NCI-H748 (cell line): ENCODE results near the gene DPAGT1.
"Not testable (repeated sequence)": the region's sequence is repeated elsewhere in the genome, so short reads cannot be mapped to it uniquely, and the experiment has no call there.

Experiments
- DNase-seq: peaks from one replicate; lab custom pipeline; 2025; ENCODE audit not compliant: unreplicated experiment; lab: John Stamatoyannopoulos, UW

Gene DPAGT1

DNA sequence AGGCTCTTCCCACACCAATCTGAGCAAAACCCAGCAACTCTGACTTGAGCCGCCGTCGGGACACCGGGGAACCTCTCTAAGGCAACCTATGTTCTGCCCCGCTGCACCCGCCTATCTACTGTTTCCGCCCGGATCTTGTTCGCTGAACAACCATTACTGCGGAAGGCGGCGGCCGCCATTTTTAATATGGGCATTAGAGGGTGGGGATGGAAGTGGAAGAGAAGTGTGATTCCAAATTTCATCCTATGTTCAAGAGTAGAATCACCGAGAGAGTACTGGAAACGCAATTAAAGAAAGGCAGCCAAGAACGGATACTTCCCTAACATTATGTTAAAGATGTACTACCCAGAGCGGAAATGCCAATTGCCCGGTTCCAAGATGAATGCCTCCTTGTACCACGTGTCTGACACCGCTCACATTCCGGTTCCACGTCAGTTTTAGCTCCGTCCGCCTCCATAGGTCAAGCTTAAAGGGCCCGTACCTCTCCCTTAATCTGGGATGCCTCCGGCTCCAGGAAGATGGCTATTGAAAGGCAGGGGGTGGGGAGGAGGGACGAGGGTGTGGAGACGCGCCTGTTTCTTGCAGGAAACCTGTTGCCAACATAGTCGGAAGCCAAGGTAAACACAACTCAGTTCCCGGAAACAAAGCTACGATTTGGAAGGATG lies at the start of gene DPAGT1:
TSS of gene DPAGT1 (minus strand) at position 95 of the 665 bp plus-strand sequence. CDS start 198 bp downstream, outside the sequence.
- peak; percentile 96 for DNase-seq

GRCh38 chr11:119149786-119150275 lies 48.2 kb upstream of the DPAGT1 start:
- no peak for DNase-seq

DNA sequence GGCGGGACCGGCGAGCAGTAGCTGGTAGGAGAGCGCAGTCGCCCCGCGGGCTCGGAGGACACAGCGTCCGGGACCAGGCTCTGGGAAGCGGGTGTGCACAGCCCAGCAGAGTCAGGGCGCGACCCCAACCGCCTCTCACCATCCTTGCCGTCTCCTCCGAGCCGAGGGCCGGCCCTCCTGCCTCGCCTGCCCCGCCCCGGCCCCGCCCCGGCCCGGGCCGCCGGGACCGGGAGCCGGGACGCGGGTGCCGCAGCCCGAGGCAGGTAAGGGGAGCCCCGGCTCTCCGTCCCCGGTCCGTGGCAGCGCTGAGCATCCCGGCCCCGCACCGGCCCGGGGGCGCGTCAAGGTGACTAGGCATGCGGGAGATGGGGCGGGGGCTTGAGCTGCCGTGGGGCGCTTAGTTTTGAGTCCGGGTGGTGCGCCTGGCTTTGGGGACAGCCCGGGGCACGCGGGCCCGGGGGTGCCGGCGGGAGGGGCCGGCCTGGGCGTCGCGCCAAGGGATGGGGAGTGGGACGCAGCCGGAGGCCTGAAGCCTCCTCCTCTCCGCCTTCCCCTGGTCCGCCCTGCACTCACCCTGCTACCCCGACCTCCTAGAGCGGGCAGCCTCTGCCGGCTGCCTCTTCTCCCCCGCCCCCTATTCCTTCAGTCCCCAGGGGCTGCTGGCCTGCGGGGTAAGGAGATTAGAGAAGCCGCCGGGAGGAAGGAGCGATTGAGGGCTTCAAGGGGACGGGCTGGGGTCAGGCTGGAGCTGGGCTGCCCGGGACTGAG lies 47.5 kb upstream of the DPAGT1 start, which contains the start of gene ABCG4:
TSS of gene ABCG4 (plus strand) at position 35 of the 768 bp plus-strand sequence. CDS start 914 bp downstream, outside the sequence.
- DNase-seq = peak; percentile 40

DNA sequence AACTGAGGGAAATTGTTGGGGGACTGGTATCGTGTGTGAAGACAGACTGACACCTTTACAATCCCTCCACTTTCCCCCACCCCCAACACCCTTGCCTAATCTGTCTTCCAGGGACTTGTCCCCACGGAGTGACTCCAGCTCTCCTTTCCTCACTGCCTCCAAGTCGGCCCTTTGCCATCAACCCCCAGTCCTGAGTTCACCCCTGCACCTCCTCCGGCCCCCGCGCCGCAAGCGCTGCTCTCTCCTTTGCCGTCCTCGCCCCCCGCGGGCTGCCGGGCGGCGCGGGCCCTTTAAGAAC lies 47.0 kb upstream of the DPAGT1 start:
- no peak for DNase-seq

DNA sequence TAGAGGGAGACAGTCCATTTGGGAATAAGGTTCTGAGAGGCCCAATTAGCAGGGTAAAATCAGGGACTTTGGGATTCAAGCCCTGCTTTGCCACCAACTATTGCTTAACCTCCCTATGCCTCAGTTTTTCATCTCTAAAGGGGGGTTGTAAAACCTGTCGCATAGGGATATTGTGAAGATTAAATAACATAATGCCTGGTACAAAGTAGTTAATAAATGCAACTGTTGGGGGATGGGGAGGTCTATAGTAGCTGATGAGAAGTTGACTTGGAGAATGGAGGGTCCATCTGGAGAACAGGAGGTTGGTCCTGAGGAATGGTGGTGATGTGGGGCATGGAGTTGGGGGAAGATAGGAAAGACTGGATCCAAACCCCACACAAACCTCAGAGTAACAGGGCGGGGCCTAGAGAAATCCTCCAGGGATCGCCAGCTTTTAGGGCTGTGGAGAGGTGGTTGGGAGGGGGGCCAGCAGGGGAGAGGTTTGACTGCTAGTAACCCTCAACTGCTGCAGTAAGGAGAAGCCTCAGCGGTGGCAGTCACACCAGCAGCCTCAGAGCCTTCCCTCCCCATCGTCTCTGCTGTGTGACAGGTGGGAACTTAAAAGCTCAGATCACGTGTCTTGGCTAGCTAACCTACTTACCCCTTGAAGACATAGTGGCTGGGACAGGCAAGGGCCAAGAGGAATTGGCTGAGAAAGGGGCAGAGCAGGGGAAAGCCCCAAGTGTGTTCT lies 46.1 kb upstream of the DPAGT1 start:
- DNase-seq = peak; percentile 6

GRCh38 chr11:119145551-119145950 lies 43.9 kb upstream of the DPAGT1 start:
- DNase-seq = no peak

- peak; percentile 76 for DNase-seq
Measured at GRCh38 chr11:119144825-119145486, 43.3 kb upstream of the DPAGT1 start.

DNA sequence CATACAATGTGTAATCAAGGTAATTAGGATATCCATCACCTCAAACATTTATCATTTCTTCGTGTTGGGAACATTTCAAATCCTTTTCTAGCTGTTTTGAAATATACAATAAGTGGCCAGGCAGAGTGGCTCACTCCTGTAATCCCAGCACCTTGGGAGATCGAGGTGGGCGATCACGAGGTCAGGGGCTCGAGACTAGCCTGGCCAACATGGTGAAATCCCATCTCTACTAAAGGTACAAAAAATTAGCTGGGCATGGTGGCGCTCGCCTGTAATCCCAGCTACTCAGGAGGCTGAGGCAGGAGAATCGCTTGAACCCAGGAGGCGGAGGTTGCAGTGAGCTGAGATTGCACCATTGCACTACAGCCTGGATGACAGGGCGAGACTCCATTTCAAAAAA lies 37.6 kb upstream of the DPAGT1 start:
- not testable (repeated sequence) for DNase-seq

- DNase-seq = no peak
Measured at GRCh38 chr11:119134389-119134978, 32.8 kb upstream of the DPAGT1 start.

GRCh38 chr11:119130662-119131061 lies 29.0 kb upstream of the DPAGT1 start:
- no peak for DNase-seq

DNA sequence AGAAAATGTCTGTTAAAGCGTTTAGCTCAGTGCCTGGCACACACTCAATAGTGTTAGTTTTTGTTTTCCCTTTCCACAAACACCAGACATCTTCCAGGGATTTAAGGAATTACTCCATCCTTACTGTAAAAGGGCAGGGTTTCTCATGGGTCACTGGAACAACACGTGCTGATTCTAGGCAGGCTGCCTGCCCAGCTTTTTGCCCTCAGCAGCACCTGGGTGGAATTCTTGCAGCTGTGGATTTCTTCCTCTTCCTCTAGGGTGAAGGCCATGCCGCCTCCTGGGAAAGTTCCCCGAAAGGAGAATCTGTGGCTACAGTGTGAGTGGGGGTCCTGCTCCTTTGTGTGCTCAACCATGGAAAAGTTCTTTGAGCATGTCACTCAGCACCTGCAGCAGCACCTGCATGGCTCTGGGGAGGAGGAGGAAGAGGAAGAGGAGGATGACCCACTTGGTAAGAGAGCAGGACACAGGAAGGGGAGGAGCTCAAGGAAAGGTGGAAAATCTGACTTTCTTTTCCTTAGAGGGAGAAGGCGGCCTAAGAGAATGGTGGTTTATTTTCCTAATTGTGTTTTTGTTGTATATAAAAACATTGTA lies 25.1 kb upstream of the DPAGT1 start:
- DNase-seq = no peak

DNA sequence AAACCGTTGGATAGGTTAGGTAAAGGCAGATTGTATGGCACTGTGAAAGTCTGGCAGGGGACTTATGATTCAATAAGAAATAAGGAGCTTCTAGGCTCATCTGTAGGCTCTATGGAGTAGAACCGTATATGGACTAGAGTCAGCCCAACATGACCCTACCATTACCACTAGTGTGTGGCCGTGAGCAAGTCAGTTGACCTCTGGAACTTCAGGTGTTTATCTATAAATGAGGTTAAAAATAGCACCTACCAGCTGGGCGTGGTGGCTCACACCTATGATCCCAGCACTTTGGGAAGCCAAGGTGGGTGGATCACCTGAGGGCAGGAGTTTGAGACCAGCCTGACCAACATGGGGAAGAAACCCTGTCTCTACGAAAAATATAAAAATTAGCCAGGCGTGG lies 24.2 kb upstream of the DPAGT1 start:
- DNase-seq = no peak

DNA sequence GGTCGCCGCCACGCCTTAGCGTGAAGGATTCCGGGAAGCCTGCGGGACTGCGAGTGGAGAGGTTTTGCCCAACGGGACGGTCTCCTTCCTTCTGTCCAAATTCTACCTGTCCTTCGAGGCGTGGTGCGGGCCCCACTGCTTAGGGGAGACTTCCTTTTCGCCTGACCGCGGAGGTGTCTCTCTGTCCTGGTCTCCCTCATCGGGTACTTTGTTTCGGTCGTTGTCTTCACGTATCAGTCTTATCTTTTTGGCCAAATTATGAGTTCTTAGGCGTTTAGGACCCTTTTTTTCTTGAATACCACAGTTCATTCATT lies 20.1 kb upstream of the DPAGT1 start:
- DNase-seq = no peak

GRCh38 chr11:119121008-119121810 lies 19.6 kb upstream of the DPAGT1 start, which contains the start of gene HINFP:
HINFP (plus strand) TSS chr11:119121580; CDS start chr11:119126945, 5,365 bp downstream.
- DNase-seq = peak; percentile 98

GRCh38 chr11:119120639-119121007 lies 19.0 kb upstream of the DPAGT1 start:
- DNase-seq = peak; percentile 55

DNA sequence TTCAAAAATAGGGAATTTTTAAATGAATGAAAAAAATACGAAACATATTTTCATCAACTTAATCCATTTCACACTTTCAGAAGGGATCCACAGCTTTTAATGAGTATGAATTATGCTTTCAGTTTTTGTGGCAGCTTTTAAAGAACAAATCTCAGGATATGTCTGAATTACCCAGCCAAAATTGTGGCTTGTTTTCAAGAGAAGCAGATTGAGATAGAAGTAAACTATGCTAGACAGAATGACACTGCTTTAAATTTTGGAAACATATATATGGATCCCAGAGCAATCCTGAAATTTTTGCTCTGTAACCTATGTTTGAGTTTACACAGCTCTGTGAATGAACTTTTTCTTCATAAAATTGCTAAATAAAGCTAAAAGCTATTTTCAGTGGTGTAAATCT lies 17.3 kb upstream of the DPAGT1 start:
- DNase-seq = no peak

DNA sequence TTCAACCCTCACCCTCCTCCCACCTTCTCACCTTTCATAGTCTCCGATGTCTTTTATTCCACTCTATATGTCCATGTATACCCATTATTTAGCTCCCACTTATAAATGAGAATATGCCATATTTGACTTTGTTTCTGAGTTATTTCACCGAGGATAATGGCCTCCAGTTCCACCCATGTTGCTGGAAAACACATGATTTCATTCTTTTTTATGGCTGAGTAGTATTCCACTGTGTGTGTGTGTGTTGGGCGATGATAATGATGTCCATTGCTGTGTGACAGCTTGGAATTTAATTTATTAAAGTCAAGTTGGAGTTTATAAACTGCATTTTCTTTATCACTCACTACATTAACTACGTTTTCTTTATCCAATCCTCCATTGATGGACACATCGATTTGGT lies 16.6 kb upstream of the DPAGT1 start:
- DNase-seq = no peak

- no peak for DNase-seq
Measured at GRCh38 chr11:119117004-119117706, 15.5 kb upstream of the DPAGT1 start.

GRCh38 chr11:119116601-119117000 lies 14.9 kb upstream of the DPAGT1 start:
- DNase-seq = no peak
